ENCODE measurements around the gene CCDC71.

CCDC71 gene

DNA sequence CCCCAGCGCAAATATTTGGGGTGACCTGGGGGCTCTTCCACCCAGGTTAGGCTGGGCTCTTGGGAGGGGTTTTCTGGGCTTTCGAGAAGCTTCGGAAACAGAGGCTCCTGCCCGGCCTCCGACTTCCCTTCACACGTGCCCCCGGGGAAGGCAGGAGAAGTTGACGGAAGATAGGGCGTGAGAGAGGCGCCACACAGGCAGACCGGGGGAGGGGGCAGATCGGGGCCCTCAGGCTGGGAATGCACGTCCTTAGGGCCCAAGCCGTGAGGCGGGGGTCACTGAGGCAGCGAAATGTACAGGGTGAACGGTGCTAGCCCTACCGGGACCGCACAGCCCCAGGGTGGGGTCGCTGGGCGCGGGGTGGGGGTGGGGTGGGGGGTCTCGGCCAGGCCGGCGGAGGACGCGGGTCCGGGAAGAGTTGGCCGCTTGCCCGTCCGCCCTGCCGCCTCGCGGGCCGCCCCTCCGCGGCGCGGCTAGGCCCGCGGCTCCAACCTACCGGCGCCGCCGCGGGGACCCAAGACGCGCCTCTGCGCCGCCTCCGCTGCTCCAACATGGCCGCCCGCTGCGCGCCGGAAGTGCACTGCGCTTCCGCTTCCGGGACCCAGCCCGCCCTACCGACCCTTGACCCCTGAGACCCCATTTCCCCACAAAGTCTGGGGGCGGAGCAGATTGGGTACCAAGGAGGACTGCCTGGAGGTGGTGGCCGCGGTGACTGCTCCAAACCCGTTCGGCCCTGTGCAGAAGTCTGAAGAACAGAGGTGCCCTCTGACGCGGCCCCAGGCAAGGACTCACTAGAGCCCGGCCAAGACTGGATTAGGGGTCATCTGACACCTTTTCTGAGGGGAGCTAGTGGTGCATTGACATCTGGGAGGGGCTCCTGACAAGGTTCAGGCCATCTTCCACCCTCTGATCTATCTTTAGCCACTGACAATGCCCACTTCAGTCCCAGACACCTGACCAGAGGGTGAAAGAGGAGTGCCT lies at the start of gene CCDC71:
TSS of gene CCDC71 (minus strand) at position 561 of the 981 bp plus-strand sequence. CDS start 2,123 bp downstream, outside the sequence.
- TF ChIP-seq, protein P1, sequence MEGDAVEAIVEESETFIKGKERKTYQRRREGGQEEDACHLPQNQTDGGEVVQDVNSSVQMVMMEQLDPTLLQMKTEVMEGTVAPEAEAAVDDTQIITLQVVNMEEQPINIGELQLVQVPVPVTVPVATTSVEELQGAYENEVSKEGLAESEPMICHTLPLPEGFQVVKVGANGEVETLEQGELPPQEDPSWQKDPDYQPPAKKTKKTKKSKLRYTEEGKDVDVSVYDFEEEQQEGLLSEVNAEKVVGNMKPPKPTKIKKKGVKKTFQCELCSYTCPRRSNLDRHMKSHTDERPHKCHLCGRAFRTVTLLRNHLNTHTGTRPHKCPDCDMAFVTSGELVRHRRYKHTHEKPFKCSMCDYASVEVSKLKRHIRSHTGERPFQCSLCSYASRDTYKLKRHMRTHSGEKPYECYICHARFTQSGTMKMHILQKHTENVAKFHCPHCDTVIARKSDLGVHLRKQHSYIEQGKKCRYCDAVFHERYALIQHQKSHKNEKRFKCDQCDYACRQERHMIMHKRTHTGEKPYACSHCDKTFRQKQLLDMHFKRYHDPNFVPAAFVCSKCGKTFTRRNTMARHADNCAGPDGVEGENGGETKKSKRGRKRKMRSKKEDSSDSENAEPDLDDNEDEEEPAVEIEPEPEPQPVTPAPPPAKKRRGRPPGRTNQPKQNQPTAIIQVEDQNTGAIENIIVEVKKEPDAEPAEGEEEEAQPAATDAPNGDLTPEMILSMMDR (IDR thresholded peaks at IDR 0.05; ENCODE audit: insufficient read depth, missing control alignments) = no peak
- DNase-seq (ENCODE audit: insufficient read length, low spot score) (peak; percentile 96), FAIRE-seq (no peak)

DNA sequence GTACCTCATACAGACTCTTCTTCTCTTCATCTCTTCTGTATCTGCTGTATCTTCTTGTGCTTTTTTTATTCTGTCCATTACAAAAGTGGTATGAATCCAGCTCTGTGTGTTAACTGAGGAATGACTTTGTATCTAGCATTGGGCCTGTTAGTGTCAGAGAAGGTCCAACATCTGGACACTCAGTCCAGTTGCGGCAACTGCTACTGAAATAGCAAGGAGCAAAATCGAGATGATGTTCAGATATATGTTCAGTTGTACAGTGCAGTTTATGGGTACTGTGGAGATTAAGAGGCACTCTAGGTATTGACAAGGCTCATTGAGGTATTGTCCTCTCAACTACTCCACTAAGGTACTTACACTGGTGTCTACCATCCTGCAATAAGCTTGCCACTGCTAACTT lies 47.9 kb upstream of the CCDC71 start:
- TF ChIP-seq, protein P1 (IDR thresholded peaks at IDR 0.05; ENCODE audit: insufficient read depth, missing control alignments) = no peak
- DNase-seq (ENCODE audit: insufficient read length, low spot score) (no peak), FAIRE-seq (no peak)

DNA sequence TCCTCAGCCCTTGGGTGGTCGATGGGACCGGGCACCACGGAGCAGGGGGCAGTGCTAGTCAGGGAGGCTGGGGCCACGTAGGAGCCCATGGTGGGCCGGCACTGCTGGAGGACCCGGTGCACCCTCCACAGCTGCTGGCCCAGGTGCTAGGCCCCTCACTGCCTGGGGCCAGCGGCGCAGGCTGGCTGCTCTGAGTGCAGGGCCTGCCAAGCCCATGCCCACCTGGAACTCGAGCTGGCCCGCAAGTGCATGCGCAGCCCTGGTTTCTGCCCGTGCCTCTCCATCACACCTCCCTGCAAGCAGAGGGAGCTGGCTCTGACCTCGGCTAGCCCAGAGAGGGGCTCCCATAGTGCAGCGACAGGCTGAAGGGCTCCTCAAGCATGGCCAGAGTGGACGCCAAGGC lies 47.4 kb upstream of the CCDC71 start:
- FAIRE-seq (no peak), DNase-seq (ENCODE audit: insufficient read length, low spot score) (no peak)
- TF ChIP-seq, protein P1 (IDR thresholded peaks at IDR 0.05; ENCODE audit: insufficient read depth, missing control alignments) = no peak

DNA sequence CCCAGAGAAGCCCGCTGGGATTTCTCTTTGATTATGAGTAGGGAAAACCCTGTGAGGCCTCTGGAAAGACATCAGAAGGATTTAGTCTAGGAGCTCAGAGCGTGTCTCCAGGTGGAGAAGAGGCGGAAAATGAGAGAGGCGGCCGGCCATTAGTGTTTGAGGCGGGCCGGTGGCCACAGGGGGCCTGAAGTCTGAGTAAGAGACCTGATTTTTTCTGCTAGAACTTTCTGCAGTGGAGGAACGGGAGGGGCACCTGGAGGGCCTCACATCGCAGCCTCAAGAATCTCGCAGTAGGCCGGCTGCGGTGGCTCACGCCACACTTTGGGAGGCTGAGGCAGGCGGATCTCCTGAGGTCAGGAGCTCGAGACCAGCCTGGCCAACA lies 33.8 kb upstream of the CCDC71 start:
- TF ChIP-seq, protein P1 (IDR thresholded peaks at IDR 0.05; ENCODE audit: insufficient read depth, missing control alignments) = no peak
- DNase-seq (ENCODE audit: insufficient read length, low spot score) (no peak), FAIRE-seq (no peak)

DNA sequence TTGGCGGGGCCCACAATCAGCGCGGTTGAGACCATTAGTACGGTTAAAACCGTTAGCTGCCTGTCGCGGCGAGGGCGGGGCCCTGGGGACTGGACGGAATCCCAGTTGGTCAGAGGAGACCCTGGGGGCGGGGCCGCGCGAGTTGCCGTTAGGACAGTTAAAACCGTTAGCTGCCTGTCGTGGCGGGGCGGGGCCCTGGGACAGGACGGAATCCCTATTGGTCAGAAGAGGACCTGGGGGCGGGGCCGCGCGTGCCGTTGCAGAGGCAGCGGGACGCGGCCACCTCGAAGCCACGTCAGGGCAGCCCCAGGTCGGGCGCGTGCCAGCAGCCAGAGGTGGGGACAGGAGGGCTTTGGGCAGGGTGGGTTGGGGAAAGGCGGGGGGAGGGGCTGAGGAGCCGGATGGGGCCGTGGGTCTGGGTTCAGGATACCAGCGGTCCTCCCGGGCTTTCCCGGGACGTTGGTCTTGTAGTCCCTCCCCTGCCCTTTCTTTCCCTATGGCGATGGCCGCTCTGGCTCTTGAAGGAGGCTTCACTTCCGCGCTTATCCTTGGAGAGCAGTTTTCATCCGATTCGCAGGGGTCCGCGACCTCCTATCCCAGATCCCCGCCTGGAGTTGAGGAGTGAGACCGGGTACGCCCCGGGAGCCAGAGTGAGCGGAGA lies 33.2 kb upstream of the CCDC71 start:
- no peak for FAIRE-seq
- no peak for DNase-seq (ENCODE audit: insufficient read length, low spot score)
- TF ChIP-seq, protein P1 (IDR thresholded peaks at IDR 0.05; ENCODE audit: insufficient read depth, missing control alignments) = no peak

DNA sequence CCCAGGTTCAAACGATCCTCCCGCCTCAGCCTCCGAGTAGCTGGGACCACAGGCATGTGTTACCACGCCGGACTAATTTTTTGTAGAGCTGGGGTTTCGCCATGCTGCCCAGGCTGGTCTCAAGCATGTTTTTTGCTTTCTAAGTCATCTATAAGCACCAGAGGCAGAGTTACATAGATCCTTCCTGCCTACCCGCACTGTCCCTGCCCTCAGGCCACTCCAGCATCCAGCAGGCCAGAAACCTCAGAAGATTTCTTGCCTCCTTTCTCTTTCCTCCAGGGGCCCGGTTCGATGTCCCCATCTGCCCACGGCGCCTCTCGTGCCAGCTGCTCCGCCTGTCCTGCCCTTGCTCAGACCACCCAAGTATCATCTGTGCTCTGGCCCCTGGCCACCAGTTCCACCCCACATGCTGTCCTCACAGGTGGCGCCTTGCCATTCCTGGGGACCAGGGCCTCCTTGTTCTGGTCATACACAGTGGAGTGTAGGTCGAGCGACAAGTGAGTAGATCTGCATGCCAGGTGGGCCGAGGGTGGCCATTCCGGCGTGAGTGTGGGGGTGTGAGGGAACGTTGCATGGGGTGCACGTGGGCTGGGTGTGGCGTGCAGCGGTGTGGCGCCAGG lies 32.6 kb upstream of the CCDC71 start:
- FAIRE-seq = no peak
- no peak for DNase-seq (ENCODE audit: insufficient read length, low spot score)
- TF ChIP-seq, protein P1 (IDR thresholded peaks at IDR 0.05; ENCODE audit: insufficient read depth, missing control alignments) = no peak
